ENCODE results near the gene USP7.

DNA sequence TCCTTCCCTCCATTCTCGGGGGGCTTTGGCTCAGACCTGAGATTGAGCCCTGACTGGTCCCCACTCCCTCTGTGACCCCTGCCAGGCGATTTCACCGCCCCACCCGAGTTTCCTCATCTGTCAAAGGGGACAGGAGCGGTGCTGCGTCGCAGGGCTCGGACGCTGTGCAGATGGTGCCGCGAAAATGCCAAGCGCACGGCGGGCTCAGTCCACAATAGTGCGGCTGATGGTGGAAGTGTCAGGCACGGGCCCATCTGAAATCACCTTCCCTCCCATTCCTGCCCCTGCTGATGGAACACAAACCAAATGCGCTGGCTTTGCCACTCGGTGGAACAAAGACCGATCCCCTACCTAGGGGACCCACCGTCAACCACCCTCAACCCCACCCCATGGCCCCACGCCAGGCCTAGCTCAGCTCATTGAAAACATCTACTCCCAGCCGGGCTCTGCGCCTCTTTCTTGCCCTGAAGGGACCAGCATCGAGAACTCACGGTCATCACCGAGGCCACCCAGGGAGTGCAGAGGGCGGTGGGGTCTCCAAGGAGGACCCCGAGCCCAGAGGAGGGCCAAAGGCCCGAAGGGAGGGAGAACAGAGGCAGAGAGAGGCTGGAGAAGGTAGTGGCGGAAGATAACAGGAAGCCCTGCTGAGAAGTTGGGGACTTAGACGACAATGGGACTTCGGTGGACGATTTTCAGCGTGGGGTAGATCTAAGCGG is 96.3 kb downstream of the USP7 start:
- TF ChIP-seq EZH2 (IDR thresholded peaks at IDR 0.05; ENCODE audit: low read length) (no peak), CTCF (optimal IDR thresholded peaks at IDR 0.05 in 1 of 3, IDR thresholded peaks at IDR 0.05 in 1 of 3, conservative IDR thresholded peaks at IDR 0.05 in 1 of 3; ENCODE audit: extremely low read depth in 1 of 3, insufficient read depth in 2 of 3, low read length in 3 of 3) (no peak)
